NCI-H526 (cell line): ENCODE measurements around the gene FOXA2.
"Not testable (repeated sequence)": the region's sequence is repeated elsewhere in the genome, so short reads cannot be mapped to it uniquely, and the experiment has no call there.

Source experiments
- DNase-seq, 2 experiments: peaks; one replicate each; lab custom pipeline; 2025; lab: John Stamatoyannopoulos, UW

The FOXA2 gene

GRCh38 chr20:22567944-22568871 lies 16.2 kb downstream of the FOXA2 start:
- peak in 1 of 2 experiments; percentile 55 for DNase-seq

- no peak for DNase-seq
These were observed 17.3 kb downstream of the FOXA2 start for GRCh38 chr20:22566876-22567658.

GRCh38 chr20:22563062-22563965 lies 21.1 kb downstream of the FOXA2 start:
- no peak for DNase-seq

- DNase-seq, result no peak
These were observed 21.8 kb downstream of the FOXA2 start for GRCh38 chr20:22562620-22563019.

GRCh38 chr20:22561965-22562577 lies 22.3 kb downstream of the FOXA2 start:
- no peak for DNase-seq

GRCh38 chr20:22560817-22561216 lies 23.6 kb downstream of the FOXA2 start:
- no peak for DNase-seq

- DNase-seq, result peak in 1 of 2 experiments; percentile 26
These were observed 24.6 kb downstream of the FOXA2 start for GRCh38 chr20:22559711-22560318.

GRCh38 chr20:22557403-22558276 lies 26.7 kb downstream of the FOXA2 start:
- DNase-seq, result no peak

GRCh38 chr20:22556565-22557056 lies 27.8 kb downstream of the FOXA2 start:
- no peak for DNase-seq

- no peak for DNase-seq
These were observed 28.4 kb downstream of the FOXA2 start for GRCh38 chr20:22555791-22556564.

- no peak for DNase-seq
These were observed 30.0 kb downstream of the FOXA2 start for GRCh38 chr20:22554391-22554790.

- DNase-seq, result not testable (repeated sequence)
These were observed 33.9 kb downstream of the FOXA2 start for GRCh38 chr20:22550514-22550913.

- DNase-seq, result no peak
These were observed 36.3 kb downstream of the FOXA2 start for GRCh38 chr20:22548040-22548439.

GRCh38 chr20:22546344-22546743 lies 38.0 kb downstream of the FOXA2 start:
- DNase-seq, result no peak

GRCh38 chr20:22545045-22545444 lies 39.3 kb downstream of the FOXA2 start:
- DNase-seq, result no peak

- DNase-seq, result no peak
These were observed 39.9 kb downstream of the FOXA2 start for GRCh38 chr20:22544462-22544861.

- no peak for DNase-seq
These were observed 41.9 kb downstream of the FOXA2 start for GRCh38 chr20:22542427-22542826.

GRCh38 chr20:22540832-22541231 lies 43.5 kb downstream of the FOXA2 start:
- no peak for DNase-seq
